Measurements from ENCODE around the gene CRTC3.
"Not testable (repeated sequence)": the region's sequence is repeated elsewhere in the genome, so short reads cannot be mapped to it uniquely, and the experiment has no call there.

CRTC3 gene

GRCh38 chr15:90648137-90649070 is 118.7 kb downstream of the CRTC3 start:
- DNase-seq (ENCODE audit: low read depth in 2 of 2), result peak; percentile 19 to 32

GRCh38 chr15:90650117-90650955 is 120.6 kb downstream of the CRTC3 start:
- no peak for DNase-seq (ENCODE audit: low read depth in 2 of 2)

DNA sequence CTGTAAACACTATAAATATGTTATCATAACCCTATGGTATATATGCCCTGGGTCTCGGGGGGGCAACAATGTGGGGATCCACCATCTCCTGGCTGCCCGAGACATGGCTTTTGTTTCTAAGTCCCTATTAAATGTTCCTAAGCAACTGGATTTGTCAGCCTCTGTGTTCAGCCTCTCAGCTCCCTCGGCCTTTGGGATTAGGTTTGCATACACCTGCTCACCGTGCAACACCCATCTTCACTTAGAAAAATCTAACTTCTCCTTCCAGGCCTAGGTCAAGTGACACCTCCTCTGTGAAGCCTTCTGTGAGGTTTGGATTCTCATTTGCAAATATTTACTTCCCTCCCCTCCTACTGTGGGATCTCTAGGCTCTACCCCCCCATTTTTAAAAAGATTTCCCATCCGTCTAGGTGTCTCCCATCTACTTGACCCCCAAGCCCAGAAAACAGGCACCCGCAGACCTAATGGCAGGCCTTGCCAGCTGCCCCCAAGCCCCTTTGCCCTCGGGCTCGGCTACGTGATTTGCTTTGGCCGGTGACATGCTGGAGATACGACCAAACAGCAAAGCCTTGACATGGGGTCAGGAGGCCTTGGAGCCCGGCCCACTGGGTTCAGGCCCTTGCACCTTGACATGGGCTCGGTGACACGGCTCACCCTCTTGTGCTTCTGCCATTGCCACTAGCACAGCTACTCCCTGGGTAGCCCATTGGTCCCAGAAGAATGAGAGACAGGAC is 121.4 kb downstream of the CRTC3 start:
- DNase-seq (ENCODE audit: low read depth in 2 of 2), result no peak

DNA sequence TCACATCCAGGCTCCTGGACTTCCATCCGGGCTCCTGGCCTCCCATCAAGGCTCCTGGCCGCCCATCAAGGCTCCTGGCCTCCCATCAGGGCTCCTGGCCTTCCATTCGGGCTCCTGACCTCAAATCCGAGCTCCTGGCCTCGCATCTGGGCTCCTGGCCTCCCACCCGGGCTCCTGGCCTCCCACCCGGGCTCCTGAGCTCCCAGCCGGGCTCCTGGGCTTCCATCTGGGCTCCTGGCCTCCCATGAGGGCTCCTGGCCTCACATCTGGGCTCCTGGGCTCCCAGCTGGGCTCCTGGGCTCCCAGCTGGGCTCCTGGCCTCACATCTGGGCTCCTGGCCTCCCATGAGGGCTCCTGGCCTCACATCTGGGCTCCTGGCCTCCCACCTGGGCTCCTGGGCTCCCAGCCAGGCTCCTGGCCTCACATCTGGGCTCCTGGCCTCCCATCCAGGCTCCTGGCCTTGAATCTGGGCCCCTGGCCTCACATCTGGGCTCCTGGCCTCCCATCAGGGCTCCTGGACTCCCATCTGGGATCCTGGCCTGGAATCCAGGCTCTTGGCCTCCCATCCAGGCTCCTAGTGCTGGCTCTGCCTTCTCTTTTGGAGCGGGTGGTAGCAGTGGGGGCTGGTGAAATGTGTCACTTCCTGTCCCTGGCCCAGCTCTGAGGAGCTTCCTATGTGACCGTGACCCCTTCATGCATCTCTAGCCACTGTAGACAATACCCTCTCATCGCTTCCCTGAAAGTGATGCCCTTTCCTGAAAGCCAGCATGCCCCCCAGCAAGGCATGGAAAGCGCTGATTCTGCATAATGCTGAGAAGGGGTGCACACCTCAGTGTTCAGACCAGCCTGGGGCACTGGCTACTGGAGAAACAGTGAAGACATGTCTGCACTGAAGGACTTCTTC is 124.8 kb downstream of the CRTC3 start:
- no peak for DNase-seq (ENCODE audit: low read depth in 2 of 2)

- peak; percentile 27 to 55 for DNase-seq (ENCODE audit: low read depth in 2 of 2)
Observed at GRCh38 chr15:90657520-90658172, 127.9 kb downstream of the CRTC3 start.

- DNase-seq (ENCODE audit: low read depth in 2 of 2), result no peak
Observed at GRCh38 chr15:90659481-90659880, 129.8 kb downstream of the CRTC3 start.

DNA sequence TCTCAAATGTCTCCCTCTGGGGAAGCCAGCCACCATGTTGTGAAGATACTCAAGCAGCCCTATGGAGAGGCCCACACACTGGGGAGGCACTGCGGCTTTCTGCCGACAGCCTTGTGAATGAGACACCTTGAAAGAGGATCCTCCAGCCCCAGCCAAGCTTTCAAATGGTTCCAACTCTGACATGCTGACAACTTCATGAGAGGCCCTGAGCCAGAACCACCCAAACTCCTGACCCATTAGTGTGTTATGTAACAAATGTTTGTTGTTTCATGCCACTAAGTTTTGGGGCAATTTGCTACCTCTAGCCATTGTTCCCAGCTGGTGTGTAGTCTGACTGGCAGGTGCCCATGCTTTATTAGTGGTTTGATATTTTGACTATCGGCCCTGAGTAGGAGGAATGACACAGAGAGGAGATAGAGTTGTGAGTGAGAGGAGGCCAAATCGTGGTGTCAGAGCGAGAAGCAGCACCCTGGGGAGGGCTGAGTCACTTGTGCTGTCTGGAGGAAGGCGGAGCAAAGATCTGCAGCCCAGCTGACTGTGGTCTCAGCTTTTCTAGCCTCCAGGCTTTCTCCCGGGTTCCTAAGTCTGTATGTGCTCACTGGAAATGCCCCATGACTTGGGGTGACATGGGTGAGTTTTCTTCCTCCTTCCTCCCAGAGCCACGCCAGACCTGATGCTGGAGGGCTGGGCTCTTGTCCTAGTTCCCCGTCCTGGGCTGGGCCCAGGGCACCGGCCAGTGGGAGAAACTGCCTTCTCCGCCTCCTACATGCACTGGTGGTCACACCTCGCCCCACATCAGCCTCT is 130.7 kb downstream of the CRTC3 start:
- peak; percentile 55 to 65 for DNase-seq (ENCODE audit: low read depth in 2 of 2)

- DNase-seq (ENCODE audit: low read depth in 2 of 2), result not testable (repeated sequence)
Observed at GRCh38 chr15:90660999-90661330, 131.2 kb downstream of the CRTC3 start.

DNA sequence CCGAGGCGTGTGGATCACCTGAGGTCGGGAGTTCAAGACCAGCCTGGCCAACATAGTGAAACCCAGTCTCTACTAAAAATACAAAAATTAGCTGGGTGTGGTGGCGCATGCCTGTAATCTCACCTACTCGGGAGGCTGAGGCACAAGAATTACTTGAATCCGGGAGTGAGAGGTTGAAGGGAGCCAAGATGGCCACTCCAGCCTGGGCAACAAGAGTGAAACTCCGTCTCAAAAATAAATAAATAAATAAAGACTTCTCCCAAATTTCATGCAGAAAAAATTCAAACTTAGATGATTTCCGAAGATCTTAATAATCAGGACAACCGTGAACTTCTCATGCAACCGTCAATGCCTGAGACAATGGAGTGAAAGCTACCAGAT is 134.3 kb downstream of the CRTC3 start:
- not testable (repeated sequence) for DNase-seq (ENCODE audit: low read depth in 2 of 2)

DNA sequence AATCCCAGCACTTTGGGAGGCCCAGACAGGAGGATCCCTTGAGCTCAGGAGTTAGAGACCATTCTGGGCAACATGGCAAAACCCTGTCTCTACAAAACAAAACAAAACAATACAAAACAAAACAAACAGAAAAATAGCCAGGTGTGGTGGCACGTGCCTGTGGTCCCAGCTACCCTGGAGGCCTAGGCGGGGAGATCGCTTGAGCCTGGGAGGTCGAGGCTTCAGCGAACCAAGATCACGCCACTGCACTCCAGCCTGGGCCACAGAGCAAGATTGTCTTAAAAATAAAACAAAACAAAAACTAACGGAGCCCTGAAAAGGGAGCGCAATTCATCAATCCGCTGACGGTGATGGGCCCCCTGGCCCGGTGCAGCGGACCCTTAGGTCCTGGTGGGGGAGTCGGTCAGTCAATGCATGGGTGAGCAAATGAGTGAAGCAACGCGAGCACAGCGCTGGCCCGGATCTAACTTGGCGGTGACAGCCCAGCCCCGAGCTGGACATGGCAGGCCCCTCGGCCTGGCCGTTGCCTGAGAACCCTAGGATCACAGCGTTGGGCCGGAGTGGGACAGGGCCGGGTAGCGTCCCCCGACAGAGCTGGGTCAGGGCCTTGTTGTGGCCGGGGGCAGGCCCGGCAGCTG is 135.0 kb downstream of the CRTC3 start:
- no peak for DNase-seq (ENCODE audit: low read depth in 2 of 2)

DNA sequence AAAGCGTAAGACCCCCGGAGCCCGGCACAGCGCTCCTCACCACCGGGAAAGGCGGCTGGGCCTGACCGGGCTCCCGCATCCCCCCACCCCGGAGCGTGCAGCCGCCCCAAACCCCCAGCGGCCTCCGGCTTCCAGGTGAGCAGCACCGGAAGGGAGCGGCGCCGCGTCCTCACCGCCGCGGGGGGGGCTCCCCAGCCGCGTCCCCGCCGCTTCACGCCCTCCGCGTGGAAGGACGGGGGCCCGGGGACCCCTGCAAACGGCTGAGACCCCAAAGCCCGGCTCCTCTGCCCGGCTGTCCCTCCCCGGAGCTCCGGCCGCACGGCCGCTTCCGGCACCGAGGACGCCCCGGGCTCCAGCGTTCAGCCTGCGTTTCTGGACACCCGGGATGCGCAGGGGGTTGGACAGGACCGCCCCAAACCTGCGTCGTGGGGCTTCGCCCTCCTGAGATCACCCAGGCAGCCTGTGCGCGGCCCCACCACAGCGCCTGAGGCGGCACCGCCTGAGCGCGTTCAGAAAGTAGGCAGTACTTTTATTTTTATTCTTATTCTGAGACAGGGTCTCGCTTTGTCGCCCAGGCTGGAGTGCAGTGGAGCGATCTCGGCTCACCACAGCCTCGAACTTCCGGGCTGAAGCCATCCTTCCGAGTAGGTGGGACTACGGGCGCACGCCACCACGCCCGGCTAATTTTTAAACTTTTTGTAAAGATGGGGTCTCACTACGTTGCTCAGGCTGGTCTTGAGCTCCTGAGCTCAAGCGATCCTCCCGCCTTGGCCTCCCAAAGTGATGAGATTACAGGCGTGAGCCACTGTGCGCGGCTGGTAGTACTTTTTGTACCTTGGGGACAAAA is 135.8 kb downstream of the CRTC3 start:
- DNase-seq (ENCODE audit: low read depth in 2 of 2), result peak; percentile 37 to 46

DNA sequence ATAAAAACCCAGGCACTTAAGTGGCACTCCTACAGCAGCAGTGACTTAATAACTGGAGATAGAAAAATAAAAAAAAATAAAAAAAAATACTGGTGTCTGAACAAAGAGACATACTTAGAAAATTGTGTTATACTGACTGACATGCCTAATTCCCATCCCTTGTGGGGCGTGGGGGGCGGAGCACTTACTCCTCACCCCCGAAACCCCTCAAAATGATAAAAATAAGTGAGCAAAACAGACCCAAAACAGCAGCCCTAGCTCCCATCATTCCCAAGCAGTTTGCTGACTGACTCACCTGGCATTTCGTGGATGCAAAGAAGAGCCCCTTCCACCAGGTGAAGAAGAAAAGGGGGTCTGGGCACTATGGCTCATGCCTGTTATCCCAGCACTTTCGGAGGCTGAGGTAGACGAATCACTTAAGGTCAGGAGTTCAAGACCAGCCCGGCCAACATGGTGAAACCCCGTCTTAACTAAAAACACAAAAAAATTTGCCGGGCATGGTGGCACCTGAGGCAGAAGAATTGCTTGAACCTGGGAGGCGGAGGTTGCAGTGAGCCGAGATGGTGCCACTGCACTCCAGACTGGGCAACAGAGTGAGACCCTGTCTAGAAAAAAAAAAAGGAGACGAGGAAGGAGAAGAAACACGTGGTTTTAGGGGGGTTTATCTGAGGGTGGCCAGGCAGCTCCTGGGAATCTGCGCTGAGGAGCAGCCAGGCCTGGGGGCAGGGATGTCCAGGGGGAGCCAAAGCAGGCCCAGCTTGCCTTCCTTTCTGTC is 136.6 kb downstream of the CRTC3 start:
- DNase-seq (ENCODE audit: low read depth in 2 of 2), result no peak

- DNase-seq (ENCODE audit: low read depth in 2 of 2), result no peak
Observed at GRCh38 chr15:90667073-90667754, 137.5 kb downstream of the CRTC3 start.

- not testable (repeated sequence) for DNase-seq (ENCODE audit: low read depth in 2 of 2)
Observed at GRCh38 chr15:90667755-90668345, 138.1 kb downstream of the CRTC3 start.

DNA sequence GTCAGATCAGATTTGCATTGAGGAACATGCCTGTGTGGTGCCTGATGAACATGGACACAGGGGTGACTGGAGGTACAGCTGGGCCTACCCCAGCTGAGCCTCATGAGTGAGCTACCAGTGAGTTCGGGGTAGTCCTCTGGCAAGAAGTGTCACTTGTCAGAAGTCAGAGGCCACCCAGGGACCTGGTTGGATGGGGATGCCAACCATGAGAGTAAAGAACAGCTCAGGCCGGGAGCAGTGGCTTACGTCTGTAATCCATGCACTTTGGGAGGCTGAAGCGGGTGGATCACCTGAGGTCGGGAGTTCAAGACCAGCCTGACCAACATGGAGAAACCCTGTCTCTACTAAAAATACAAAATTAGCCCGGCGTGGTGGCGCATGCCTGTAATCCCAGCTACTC is 140.9 kb downstream of the CRTC3 start:
- DNase-seq (ENCODE audit: low read depth in 2 of 2), result not testable (repeated sequence)

GRCh38 chr15:90671216-90671615 is 141.5 kb downstream of the CRTC3 start:
- DNase-seq (ENCODE audit: low read depth in 2 of 2), result no peak
